ENCODE measurements around the gene RASL10B. TPM values are rescaled to one million over a fixed set of nuclear protein-coding genes. Genes with fewer than 3 reads are reported as not detected.

Gene RASL10B
- total RNA-seq, 1 donor from 2014 or later = 20.1 TPM

DNA sequence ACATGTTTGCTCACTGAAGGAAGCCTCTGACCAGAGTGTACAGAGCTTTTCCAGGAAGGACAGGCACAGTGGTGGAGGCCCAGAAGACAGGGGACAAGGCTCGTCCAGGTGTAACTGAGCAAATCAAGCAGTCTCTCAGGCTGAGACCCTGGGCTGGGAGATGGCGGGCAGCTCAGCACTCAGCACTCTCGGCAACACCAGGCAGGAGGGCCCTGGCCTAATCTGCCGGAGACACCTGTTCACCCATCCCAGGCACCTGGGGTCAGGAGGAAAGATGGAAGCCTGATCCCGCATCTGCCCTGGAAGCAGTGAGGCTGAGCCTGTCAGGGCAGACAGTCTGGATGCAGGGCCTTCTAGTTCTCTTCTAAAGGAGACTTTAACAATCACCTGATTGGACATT lies 4.8 kb downstream of the RASL10B start:
- H3K4me1 Mint-ChIP-seq = peaks cover 8% of the 10 kb centered on the region
- no peak overlapping the region for H3K27ac Mint-ChIP-seq
- H3K4me3 Mint-ChIP-seq = no peak overlapping the region
- H3K9me3 Mint-ChIP-seq = no peaks in the 10 kb centered on the region
- DNase-seq (ENCODE audit: low spot score in 2 of 2, unreplicated experiment in 2 of 2) = no peak
- TF ChIP-seq, protein P1, sequence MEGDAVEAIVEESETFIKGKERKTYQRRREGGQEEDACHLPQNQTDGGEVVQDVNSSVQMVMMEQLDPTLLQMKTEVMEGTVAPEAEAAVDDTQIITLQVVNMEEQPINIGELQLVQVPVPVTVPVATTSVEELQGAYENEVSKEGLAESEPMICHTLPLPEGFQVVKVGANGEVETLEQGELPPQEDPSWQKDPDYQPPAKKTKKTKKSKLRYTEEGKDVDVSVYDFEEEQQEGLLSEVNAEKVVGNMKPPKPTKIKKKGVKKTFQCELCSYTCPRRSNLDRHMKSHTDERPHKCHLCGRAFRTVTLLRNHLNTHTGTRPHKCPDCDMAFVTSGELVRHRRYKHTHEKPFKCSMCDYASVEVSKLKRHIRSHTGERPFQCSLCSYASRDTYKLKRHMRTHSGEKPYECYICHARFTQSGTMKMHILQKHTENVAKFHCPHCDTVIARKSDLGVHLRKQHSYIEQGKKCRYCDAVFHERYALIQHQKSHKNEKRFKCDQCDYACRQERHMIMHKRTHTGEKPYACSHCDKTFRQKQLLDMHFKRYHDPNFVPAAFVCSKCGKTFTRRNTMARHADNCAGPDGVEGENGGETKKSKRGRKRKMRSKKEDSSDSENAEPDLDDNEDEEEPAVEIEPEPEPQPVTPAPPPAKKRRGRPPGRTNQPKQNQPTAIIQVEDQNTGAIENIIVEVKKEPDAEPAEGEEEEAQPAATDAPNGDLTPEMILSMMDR (IDR thresholded peaks at IDR 0.05; ENCODE audit: unreplicated experiment) = no peak
- no peaks in the 10 kb centered on the region for H3K36me3 Mint-ChIP-seq
- peaks cover 18% of the 10 kb centered on the region for H3K27me3 Mint-ChIP-seq (ENCODE audit: low read depth)

DNA sequence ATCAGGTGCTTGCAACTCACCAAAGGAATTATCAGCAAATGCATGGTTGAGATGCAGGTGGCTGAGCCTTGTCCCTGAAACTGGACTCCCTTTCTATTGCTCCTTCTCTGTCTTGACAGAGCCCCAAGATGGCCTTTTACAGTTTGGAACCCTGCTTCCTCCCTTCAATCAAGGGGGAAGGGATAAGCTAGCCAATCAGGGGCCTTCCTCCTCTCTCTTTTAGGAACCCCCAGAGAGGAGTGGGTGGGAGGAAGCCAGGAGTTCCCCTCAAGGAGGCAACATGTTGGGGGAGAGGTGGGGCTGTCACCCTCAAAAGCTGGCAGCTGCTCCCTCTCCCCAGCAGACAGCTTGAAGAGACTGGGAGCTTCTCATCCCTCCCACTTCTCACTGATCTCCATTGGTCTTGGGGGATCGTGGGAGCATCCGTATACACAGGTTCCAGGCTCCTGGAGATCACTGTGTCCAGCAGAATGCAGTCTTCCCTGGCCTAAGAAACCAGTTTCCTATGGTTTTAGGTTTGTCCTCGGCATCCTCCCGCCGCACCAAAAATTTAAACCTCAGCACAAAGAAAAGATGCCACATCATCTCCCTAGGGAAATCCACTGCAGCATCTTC lies 7.2 kb downstream of the RASL10B start:
- DNase-seq (ENCODE audit: low spot score in 2 of 2, unreplicated experiment in 2 of 2) = no peak
- Mint-ChIP-seq H3K4me1 (peaks cover 3% of the 10 kb centered on the region), H3K27me3 (ENCODE audit: low read depth) (peaks cover 33% of the 10 kb centered on the region), H3K9me3 (no peaks in the 10 kb centered on the region), H3K36me3 (no peaks in the 10 kb centered on the region), H3K4me3 (no peak overlapping the region), H3K27ac (no peak overlapping the region)
- TF ChIP-seq, protein P1 (IDR thresholded peaks at IDR 0.05; ENCODE audit: unreplicated experiment) = no peak

DNA sequence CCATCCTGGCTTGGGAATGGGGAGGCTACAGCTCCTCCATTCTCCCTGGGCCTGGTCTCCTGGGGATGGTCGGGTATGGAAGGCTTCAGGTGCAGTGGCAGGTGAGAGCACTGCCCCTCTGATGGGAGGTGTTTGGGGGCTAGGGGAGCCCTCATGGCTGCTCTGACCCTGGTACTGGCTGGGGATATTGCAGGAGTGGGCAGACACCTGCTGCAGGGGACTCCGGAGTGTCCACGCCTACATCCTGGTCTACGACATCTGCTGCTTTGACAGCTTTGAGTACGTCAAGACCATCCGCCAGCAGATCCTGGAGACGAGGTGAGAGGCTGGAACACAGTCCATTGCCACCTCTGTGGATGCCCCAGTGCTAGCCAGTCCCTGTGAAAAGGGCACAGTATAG lies 8.8 kb downstream of the RASL10B start:
- H3K4me3 Mint-ChIP-seq = no peak overlapping the region
- peaks cover 41% of the 10 kb centered on the region for H3K27me3 Mint-ChIP-seq (ENCODE audit: low read depth)
- TF ChIP-seq, protein P1 (IDR thresholded peaks at IDR 0.05; ENCODE audit: unreplicated experiment) = no peak
- no peaks in the 10 kb centered on the region for H3K9me3 Mint-ChIP-seq
- H3K4me1 Mint-ChIP-seq = peaks cover 5% of the 10 kb centered on the region
- no peak for DNase-seq (ENCODE audit: low spot score in 2 of 2, unreplicated experiment in 2 of 2)
- no peaks in the 10 kb centered on the region for H3K36me3 Mint-ChIP-seq
- H3K27ac Mint-ChIP-seq = no peak overlapping the region

DNA sequence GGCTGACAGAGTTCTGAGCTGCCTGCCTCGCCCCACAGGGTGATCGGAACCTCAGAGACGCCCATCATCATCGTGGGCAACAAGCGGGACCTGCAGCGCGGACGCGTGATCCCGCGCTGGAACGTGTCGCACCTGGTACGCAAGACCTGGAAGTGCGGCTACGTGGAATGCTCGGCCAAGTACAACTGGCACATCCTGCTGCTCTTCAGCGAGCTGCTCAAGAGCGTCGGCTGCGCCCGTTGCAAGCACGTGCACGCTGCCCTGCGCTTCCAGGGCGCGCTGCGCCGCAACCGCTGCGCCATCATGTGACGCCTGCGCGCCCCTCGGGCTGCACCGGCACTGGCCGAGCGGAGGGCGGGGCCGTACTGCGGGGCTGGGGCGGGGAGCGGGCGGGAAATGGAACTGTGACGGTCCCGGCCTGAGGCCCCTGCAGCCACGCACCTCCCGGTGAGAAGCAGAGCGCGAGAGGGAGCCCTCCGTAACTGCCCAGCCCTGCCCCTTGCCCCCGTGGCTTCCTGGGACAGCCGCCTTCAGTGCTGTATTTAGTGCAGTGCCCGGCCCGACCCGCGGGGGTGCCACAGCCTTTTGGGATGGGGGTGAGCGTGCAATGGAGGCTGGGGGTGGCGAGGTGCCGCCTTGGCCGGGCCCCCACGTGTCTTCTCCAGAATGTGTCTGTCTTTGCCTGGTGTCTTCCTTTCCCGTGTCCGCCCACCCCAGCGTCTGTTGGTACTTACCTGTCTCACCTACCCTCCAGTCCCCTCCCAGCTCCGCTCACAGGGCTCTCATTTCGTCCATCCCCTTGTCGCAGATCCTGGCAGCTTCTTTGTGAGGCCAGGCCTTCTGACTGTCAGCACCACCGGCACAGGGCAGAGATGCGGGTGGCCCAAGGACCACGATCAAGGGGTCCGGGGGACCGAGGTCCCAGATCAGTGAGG lies 9.8 kb downstream of the RASL10B start:
- H3K27me3 Mint-ChIP-seq (ENCODE audit: low read depth) = peaks cover 47% of the 10 kb centered on the region
- no peak overlapping the region for H3K27ac Mint-ChIP-seq
- DNase-seq (ENCODE audit: low spot score in 2 of 2, unreplicated experiment in 2 of 2) = no peak

DNA sequence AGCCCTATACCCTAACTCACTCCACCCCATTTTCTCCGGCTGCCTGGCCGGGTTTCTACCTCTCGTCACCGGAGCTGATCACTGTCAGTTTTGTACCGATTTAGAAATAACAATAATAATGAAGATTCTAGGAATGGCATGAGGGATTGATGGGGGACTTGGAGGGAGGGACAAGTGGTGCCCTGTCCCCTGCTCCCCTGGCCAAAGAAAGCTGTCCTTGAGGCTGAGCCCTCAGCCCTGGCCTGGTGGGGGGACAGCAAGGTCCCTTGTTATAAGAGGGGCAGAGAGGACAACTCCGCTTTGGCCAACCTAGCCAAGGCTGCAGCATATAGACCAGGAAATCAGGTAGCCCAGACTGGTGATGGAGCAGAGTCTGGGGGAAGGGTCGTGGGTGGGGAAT lies 11.1 kb downstream of the RASL10B start:
- no peaks in the 10 kb centered on the region for H3K36me3 Mint-ChIP-seq
- H3K9me3 Mint-ChIP-seq = no peaks in the 10 kb centered on the region
- DNase-seq (ENCODE audit: low spot score in 2 of 2, unreplicated experiment in 2 of 2) = no peak
- H3K4me1 Mint-ChIP-seq = peaks cover 5% of the 10 kb centered on the region
- TF ChIP-seq, protein P1 (IDR thresholded peaks at IDR 0.05; ENCODE audit: unreplicated experiment) = no peak
- H3K4me3 Mint-ChIP-seq = no peak overlapping the region
- H3K27ac Mint-ChIP-seq = no peak overlapping the region
- peaks cover 51% of the 10 kb centered on the region for H3K27me3 Mint-ChIP-seq (ENCODE audit: low read depth)

More for the DNA sequence above, 9.8 kb downstream of the RASL10B start:
- TF ChIP-seq, protein P1 (IDR thresholded peaks at IDR 0.05; ENCODE audit: unreplicated experiment) = no peak
- peaks cover 5% of the 10 kb centered on the region for H3K4me1 Mint-ChIP-seq
- no peaks in the 10 kb centered on the region for H3K9me3 Mint-ChIP-seq
- H3K4me3 Mint-ChIP-seq = peak overlapping the region; percentile 36
- no peaks in the 10 kb centered on the region for H3K36me3 Mint-ChIP-seq

Measured in mesothelial cell of epicardium (in vitro differentiated cells).